ENCODE data around the gene RBFOX2. TPM values are rescaled to one million over a fixed set of nuclear protein-coding genes. Genes with fewer than 3 reads are reported as not detected.

The RBFOX2 gene
- total and polyA plus RNA-seq, 2 of the 13 experiments (the other 11 are each of a cell fraction or from before 2014, with no cell fraction given): 37.3 to 40.4 TPM

- Histone ChIP-seq H3K36me3 (replicated peaks in 1 of 2; ENCODE audit: control insufficient read depth in 1 of 2, insufficient read depth in 2 of 2, low read length in 2 of 2) (no peaks in the 10 kb centered on the region), H3K4me3 (replicated peaks in 1 of 3; ENCODE audit: insufficient read depth in 1 of 3, low read depth in 2 of 3, low read length in 3 of 3) (no peak overlapping the region), H3K79me2 (ENCODE audit: insufficient read depth, low read length) (no peaks in the 10 kb centered on the region), H4K20me1 (ENCODE audit: insufficient read depth, low read length) (no peaks in the 10 kb centered on the region), H3K9me3 (ENCODE audit: low read length) (no peaks in the 10 kb centered on the region), H3K27me3 (ENCODE audit: control insufficient read depth in 1 of 2, insufficient read depth in 2 of 2, low read length in 2 of 2) (no peaks in the 10 kb centered on the region), H3K27ac (ENCODE audit: extremely low read length, insufficient read depth, low read length) (no peak overlapping the region), H3K4me2 (ENCODE audit: low read depth, low read length) (no peak overlapping the region), H2AFZ (ENCODE audit: low read length) (no peak overlapping the region), H3K4me1 (ENCODE audit: insufficient read depth, low read length) (no peaks in the 10 kb centered on the region), H3K9ac (ENCODE audit: insufficient read depth, low read depth, low read length) (no peak overlapping the region)
- ATAC-seq (no peak), DNase-seq (ENCODE audit: low spot score) (no peak), FAIRE-seq (no peak)
- CTCF ChIA-PET (ENCODE audit: low intra/inter-chr PET ratio, low total read pairs): no interaction called here
- no TSS peak for BruUV-seq (replicated peaks)
- no peak for TF ChIP-seq HNRNPH1 (optimal IDR thresholded peaks at IDR 0.05; ENCODE audit: low read depth, low read length)
- TF ChIP-seq ZNF121 (CRISPR knock-in tag; IDR thresholded peaks at IDR 0.05): no peak
- no peak for TF ChIP-seq ZNF576 (CRISPR knock-in tag; IDR thresholded peaks at IDR 0.05)
- TF ChIP-seq ZNF44 (CRISPR knock-in tag; IDR thresholded peaks at IDR 0.05): no peak
- intact Hi-C loops (cut with micrococcal nuclease; ENCODE audit: unreplicated experiment) (no loop called here), in situ Hi-C loops (cut with HindIII; ENCODE audit: extremely low pct_ligation_motif_present, low pct_unique_long_range_greater_than_20kb) (no loop called here)
- 96% methylated on average over 2 of the region's 2 CpGs for WGBS (ENCODE audit: low lambda C conversion rate)
- POLR2A ChIA-PET: no interaction called here
These were observed 144.1 kb downstream of the RBFOX2 start for GRCh38 chr22:35884529-35884928.

GRCh38 chr22:35883031-35883620 is 145.5 kb downstream of the RBFOX2 start:
- no peak overlapping the region for H3K9ac ChIP-seq (ENCODE audit: insufficient read depth, low read depth, low read length)
- H3K9me3 ChIP-seq (ENCODE audit: low read length): no peaks in the 10 kb centered on the region
- POLR2A ChIA-PET: no interaction called here
- H3K27me3 ChIP-seq (ENCODE audit: control insufficient read depth in 1 of 2, insufficient read depth in 2 of 2, low read length in 2 of 2): no peaks in the 10 kb centered on the region
- no peak for DNase-seq (ENCODE audit: low spot score)
- H3K4me3 ChIP-seq (replicated peaks in 1 of 3; ENCODE audit: insufficient read depth in 1 of 3, low read depth in 2 of 3, low read length in 3 of 3): no peak overlapping the region
- CTCF ChIA-PET (ENCODE audit: low intra/inter-chr PET ratio, low total read pairs): no interaction called here
- H3K27ac ChIP-seq (ENCODE audit: extremely low read length, insufficient read depth, low read length): no peak overlapping the region
- no peak for FAIRE-seq
- H3K4me1 ChIP-seq (ENCODE audit: insufficient read depth, low read length): no peaks in the 10 kb centered on the region
- H2AFZ ChIP-seq (ENCODE audit: low read length): no peak overlapping the region
- no TSS peak for BruUV-seq (replicated peaks)
- intact Hi-C loops (cut with micrococcal nuclease; ENCODE audit: unreplicated experiment): no loop called here
- WGBS (ENCODE audit: low lambda C conversion rate): 94% methylated on average over 5 of the region's 5 CpGs
- no peaks in the 10 kb centered on the region for H3K36me3 ChIP-seq (replicated peaks in 1 of 2; ENCODE audit: control insufficient read depth in 1 of 2, insufficient read depth in 2 of 2, low read length in 2 of 2)
- no peak overlapping the region for H3K4me2 ChIP-seq (ENCODE audit: low read depth, low read length)
- no peak for TF ChIP-seq DNMT3B (CRISPR knock-in tag; conservative IDR thresholded peaks at IDR 0.05)
- TF ChIP-seq FOSL2 (CRISPR knock-in tag; IDR thresholded peaks at IDR 0.05): 0 out of 2 replicates have a peak, but pooled peaks have one; percentile 19
- peaks cover 2% of the 10 kb centered on the region for H3K79me2 ChIP-seq (ENCODE audit: insufficient read depth, low read length)
- no peak for ATAC-seq
- H4K20me1 ChIP-seq (ENCODE audit: insufficient read depth, low read length): no peaks in the 10 kb centered on the region
- in situ Hi-C loops (cut with HindIII; ENCODE audit: extremely low pct_ligation_motif_present, low pct_unique_long_range_greater_than_20kb): no loop called here
